HG02571 (cell line): ENCODE results near the gene FN3K.
"Not testable (repeated sequence)": the region's sequence is repeated elsewhere in the genome, so short reads cannot be mapped to it uniquely, and the experiment has no call there.

ENCODE experiments used
- ATAC-seq: cut with Tn5 transposase; IDR thresholded peaks from one replicate; pipeline ENCODE4 v1.9.1; 2021; ENCODE audit warnings: mild to moderate bottlenecking, moderate library complexity; ENCODE audit not compliant: unreplicated experiment

The FN3K gene

GRCh38 chr17:82736511-82737185, 1.2 kb downstream of the FN3K start:
- ATAC-seq, result no peak

DNA sequence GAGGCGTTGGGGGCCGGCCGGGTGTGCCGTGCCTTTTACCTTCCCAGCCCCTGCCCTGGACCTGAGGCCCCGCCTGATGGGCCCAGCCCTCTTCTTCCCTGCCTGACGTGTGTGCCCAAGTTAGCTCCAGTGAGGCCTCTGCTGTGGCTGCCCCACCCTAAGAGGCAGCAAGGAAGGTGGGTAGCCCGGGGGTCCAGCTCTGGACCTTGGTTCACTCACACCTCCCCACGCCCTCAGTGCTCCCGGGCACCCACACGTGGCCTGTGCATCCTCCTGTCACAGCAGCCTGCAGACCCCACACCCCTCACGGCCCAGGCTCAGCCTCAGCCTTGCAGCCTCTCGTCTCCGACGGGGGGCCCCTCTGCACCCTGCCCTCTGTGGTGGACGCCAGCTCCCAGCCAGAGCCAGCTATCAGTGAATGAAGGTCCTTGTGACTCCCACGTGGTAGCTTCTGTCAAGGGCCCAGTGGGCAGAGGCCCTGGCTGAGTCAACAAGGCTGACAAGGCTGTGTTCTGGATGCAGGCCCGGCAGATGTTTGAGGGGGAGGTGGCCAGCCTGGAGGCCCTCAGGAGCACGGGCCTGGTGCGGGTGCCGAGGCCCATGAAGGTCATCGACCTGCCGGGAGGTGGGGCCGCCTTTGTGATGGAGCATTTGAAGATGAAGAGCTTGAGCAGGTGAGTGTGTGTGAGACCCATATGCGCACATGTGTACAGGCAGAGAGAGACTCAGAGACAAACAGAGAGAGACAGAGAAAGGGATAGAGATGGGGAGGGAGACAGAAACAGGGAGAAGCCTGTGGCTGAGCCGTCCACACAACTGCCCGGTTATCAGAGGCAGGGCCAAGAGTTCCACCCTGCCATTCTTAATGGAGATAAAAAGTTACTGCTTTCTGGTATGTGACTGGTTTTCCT, 2.8 kb downstream of the FN3K start:
- no peak for ATAC-seq

- no peak for ATAC-seq
These were observed 5.7 kb downstream of the FN3K start for GRCh38 chr17:82740906-82741759.

DNA sequence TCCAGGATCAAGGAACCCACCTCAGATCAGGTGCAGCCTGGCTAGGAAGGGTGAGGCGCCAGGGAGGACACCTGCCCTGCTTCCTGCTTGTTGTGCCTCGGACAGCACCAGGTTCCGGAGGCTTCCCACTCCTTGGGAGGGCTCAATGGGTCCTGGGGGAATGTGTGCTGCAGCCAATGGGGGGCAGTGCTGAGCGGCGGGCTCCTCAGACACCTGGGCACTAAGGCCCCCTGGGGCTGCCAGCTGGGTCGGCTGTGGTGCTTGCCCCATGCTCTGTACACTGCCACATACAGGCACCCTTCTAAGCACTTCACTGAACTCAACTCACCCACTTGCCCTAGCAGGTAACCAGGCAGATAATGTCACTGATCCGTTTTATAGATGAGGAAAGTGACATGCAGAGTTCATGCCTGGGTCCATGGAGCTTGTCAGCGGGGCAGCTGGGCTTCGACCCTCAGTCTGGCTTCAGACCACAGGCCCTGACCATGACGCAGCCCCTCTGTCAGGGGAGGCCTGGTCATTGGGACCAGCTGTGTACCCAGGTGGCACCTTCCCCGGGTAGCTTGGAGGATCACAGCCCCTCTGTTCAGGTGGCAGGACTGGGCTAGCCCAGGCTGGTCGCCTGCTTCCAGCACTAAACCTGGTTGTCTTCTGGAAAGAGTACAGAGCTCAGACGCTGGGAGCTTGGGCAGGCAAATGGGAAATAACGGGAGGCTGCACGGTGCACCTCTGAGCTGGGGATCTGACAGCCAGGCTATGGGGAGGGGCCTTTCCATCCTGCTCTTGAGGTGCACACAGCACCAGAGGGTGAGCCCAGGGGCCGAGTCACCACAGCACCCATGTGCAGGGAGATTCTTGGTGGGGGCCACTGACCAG, 8.2 kb downstream of the FN3K start:
- no peak for ATAC-seq

- not testable (repeated sequence) for ATAC-seq
These were observed 9.3 kb downstream of the FN3K start for GRCh38 chr17:82744736-82745135.

DNA sequence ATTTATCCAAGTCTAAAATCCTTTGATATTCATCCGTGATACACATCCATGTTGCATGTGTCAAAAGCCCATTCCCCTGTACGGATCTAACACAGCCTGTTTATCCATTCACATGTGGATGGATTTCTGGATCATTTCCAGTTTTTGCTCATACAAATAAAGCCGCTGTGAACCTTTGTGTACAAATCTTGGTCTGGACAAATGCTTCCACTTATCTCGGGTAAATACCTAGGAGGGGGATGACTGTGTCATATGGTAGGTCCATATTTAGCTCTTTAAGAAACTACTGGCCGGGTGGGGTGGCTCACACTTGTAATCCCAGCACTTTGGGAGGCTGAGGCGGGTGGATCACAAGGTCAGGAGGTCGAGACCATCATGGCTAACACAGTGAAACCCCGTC, 10.1 kb downstream of the FN3K start:
- no peak for ATAC-seq

- ATAC-seq, result no peak
These were observed 13.3 kb downstream of the FN3K start for GRCh38 chr17:82748756-82749155.

DNA sequence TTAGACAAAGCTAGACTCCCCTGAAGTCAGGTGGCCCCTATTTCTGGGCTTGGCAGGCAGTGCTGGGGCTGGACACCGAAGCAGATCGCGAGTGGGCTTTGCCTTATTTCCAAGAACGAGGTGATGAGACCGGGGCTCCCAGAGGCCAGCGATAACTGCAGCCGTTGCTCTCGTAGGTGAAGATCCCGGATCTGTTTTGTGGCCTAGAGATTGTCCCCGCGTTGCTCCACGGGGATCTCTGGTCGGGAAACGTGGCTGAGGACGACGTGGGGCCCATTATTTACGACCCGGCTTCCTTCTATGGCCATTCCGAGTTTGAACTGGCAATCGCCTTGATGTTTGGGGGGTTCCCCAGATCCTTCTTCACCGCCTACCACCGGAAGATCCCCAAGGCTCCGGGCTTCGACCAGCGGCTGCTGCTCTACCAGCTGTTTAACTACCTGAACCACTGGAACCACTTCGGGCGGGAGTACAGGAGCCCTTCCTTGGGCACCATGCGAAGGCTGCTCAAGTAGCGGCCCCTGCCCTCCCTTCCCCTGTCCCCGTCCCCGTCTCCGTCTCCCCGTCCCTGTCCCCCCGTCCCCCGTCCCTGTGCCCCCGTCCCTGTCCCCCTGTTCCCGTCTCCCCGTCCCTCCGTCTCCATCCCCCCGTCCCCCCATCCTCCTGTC, 15.0 kb downstream of the FN3K start:
- no peak for ATAC-seq

GRCh38 chr17:82751171-82751570, 15.8 kb downstream of the FN3K start:
- ATAC-seq, result peak; percentile 12

DNA sequence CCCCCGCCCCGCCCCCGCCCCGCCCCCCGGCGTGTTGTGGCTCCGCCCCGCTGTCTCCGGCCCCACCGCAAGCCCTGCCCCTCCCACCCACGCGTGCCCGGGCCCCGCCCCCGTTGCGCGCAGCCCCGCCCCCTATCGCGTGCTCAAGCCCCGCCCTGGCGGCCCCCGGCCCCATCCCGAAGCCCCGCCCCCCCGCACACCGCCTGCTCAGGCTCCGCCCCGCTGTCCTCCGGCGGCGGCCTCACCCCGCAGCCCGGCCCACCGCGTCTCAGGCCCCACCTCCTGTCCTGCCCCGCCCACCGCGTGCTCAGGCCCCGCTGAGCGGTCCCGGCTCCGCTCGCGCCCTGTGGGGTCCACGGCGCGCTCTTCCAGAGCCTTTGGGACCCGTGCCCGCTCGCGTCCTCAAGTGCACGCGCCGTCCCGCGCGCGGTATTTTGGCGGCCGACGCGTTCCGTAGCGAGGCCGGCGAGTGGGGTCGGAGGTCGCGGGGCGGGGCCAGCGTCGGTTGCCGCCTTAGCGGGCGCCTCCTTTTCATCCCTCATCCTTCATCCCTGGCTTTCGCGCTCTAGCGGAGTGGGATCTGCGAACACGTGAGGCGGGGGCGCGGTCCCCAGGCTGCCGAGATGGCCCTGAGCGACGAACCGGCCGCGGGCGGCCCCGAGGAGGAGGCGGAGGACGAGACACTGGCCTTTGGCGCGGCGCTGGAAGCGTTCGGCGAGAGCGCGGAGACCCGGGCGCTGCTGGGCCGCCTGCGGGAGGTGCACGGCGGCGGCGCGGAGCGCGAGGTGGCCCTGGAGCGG, 16.4 kb downstream of the FN3K start, which contains the start of gene TBCD:
Gene TBCD, plus strand, starts transcription at position 495 of the 800 bp plus-strand sequence. Its CDS starts 129 bp downstream, at position 624.
- ATAC-seq, result peak; percentile 66

- ATAC-seq, result peak; percentile 7
These were observed 17.2 kb downstream of the FN3K start for GRCh38 chr17:82752371-82753200.

GRCh38 chr17:82753201-82753464, 17.7 kb downstream of the FN3K start:
- no peak for ATAC-seq

DNA sequence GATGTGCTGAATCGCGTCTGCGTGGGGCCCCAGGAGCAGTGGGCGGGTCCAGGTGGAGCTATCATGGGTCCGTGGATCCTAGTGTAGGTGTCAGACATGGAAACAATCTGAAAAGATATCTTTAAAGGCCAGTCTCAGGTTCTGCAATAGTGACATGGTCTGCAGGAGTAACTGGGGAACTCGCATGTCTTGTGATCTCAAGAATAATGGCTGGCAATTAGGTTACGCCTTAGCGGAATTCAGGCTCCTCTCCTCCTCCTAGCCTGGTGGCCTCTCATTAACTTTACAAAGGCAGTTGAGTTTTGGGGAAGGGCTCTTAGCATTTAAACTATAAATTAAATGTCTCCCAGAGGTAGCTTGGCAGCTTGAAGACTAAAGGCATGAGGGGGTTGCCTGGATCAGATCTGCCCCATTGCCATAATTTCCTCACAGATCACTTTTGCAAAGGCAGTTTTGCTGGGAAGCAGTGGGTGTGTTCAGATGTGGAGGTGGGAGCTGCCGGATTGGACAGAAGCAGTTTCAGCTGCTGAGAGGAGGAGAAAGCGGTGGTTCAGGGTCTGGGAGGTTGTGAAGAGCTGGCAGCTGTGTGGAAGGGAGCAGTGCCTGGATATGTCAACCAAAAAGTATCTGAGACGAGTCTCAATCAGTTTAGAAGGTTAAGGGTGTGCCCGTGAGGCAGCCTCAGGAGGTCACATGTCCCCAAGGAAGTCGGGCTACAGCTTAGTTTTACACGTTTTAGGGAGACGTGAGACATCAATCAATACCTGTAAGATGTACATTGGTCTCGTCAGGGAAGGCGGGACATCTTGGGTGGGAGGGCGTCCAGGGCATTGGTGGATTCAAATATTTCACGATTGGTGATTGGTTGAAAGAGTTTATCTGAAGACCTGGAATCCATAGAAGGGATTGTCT, 19.1 kb downstream of the FN3K start:
- no peak for ATAC-seq

DNA sequence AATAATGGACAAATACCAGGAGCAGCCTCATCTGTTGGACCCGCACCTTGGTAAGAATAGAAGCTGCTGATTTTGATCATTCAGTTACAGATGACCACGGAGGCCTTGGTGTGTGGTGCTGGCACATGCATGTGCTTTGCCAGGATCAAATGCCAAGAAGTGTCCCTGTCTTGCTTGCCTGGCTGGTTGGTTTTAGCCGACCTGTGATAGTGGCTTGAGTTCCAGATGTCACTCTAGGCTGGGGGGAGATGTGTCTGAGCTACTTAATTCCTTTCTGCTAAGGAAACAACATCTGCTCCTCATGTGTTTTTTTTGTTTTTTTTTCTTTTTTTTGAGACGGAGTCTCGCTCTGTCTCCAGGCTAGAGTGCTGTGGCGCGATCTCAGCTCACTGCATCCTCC, 20.8 kb downstream of the FN3K start:
- ATAC-seq, result no peak

DNA sequence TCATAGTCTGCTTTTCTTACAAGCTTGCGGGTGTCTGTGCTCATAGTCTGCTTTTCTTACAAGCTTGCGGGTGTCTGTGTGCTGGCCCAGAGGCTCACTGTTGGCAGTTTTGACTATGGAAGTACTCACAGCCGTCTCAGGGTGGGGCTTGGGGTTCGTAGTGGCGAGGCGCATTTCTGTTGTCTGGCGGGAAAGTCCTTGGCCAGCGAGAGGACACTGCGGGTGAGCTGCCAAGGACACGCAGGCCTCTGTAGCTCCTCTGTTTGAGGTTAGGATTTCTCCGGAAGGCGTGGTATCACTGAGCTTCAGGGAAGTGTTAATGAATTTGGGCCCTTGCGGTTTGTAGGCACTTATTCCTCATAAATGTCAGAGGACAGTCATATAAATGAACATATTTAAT, 30.0 kb downstream of the FN3K start:
- ATAC-seq, result no peak

DNA sequence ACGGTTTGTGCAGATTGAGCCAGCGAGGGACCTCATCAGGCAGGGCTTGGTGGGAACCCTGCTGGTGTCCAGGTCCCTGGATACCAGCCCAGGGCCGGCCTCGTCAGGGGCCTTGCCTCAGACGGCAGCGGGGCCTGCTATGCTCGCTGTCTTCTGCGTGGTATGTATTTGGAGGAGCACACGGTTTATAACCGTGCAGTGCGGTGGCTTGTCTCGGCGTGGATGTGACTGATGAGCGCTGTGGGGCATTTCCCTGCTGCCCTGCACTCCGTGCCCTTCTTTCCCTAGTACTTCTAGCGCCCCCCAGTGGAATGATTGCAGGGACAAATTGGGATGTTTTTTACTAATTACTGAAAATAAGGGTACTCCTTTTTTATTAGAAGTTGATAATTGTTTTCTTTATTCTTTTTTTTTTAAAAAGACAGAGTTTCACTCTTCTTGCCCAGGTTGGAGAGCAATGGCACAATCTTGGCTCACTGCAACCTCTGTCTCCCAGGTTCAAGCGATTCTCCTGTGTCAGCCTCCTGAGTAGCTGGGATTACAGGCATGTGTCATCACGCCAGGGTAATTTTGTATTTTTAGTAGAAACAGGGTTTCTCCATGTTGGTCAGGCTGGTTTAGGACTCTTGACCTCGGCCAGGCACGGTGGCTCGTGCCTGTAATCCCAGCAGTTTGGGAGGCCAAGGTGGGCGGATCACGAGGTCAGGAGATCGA, 31.8 kb downstream of the FN3K start:
- ATAC-seq, result no peak

DNA sequence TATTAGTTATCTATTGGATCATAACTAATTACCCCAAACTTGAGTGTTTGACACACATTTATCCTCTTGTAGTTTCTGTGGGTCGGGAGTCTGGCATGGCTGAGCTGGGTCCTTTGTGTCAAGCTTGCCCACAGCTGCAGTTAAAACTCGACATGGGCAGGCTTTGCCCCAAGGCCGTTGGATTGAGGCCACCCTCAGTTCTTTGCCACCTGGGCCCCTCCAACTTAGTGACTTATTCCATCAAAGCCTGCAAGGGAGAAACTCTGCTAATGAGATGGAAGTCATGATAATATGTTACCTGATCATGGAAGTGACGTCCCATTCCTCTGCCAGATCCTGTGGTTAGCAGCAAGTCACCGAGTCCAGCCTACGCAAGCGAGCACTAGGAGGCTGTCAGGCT, 33.6 kb downstream of the FN3K start:
- ATAC-seq, result no peak
